HPDE6-E6E7 (cell line): ENCODE measurements around the gene HS3ST4.
"Not testable (repeated sequence)": the region's sequence is repeated elsewhere in the genome, so short reads cannot be mapped to it uniquely, and the experiment has no call there.

Experiments used
- DNase-seq: peaks from one replicate; pipeline ENCODE4 v3.0.0; 2011; ENCODE audit warnings: missing footprints; ENCODE audit errors: extremely low spot score

The HS3ST4 gene

DNA sequence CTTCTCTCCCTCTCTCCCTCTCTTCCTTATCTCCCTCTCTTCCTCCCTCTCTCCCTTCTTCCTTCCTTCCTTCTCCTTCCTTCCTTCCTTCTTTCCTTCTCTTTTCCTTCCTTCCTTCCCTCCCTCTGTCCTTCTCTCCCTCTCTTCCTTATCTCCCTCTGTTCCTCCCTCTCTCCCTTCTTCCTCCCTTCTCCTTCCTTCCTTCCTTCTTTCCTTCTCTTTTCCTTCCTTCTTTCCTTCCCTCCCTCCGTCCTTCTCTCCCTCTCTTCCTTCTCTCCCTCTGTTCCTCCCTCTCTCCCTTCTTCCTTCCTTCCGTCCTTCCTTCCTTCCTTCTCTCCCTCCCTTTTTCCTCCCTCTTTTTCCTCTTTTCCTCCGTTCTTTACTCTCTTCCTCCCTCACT is 38.6 kb downstream of the HS3ST4 start:
- DNase-seq: no peak

DNA sequence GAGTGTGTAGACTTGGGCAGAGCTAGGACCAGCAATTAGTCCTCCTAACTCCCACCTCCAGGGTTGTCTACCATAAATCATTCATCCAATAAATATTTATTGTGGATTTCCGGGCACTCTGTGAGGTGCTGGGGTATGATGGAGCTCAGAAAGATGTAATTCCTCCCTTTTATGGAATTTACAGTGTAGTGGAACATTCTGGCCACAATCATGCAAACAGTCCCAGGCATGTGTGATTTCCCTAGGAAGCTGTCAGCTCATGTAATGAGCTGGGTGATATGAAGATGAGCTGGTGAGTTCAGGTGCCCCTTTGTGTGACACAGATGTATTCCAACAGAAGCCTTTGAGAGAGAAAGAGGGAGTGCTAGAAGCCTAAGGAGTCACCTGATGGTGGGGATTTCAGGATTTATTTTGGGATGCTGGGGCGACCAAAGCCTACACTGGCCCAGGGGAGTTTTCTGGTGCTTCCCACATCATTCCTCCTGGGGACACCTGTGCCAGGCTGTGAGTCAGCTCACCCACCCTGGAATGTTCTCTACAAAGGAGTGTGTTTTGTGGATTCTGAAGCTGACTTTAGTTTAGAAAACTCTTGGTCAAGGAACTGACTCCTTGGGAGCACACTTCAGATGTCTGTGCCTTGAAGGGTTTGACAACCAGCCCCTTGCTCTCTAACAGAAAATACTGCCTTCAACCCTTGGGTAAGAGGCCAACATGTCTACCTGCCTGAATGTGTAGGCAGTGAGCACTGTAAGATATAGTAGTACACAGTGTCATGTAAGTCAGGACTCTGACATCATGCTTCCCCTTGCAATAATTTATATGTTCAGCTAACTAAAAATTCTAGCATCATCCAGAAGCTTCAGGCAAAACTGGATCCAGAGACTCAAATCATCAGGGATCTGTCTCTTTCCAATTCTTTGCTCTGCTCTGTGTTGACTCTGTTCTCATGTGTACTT is 42.9 kb downstream of the HS3ST4 start:
- no peak for DNase-seq

DNA sequence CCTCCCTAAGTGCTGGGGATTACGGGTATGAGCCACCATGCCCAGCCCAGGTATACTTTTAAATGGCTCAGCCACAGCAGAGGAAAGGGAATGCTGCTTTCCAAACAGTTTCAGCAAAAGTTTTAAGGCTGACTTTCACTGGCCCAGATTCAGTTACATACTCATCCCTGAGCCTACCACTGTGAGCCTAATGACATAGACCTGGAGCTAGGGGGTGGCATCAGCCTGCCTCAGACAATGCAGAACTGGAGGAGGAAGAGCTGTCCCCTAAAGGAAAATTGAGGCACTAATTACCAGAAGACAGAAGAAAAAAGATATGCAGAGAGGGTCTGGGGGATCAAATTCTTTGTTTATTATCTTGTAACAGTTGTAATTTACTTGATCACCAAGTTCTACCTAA is 43.9 kb downstream of the HS3ST4 start:
- DNase-seq: no peak

DNA sequence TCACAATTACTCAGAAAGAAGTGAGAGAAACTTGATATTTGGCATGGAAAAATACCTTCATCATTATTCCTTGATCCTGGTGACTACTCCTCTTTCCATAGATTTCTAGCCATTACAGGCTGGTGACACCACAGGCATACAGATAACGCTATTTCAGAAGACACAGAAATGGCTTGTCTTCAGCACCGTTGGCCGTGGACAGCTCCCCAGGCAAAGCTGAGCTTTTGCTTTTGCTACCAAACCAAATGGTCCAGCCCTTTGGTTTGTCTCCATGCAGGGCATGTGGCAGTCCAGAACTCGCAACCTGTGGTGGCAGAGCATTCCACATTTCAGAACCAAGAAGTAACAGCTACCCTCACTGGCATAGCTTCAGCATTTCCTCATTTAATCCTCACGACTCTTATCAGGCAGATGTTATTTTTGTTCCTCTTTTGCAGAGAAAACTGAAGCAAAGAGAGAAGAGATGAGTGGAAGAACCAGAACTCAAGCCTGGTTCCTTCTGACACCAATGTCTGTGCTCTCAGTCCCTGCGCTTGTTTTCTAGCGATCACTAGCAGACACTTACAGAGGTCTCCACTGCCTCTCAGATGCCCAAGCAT is 55.5 kb downstream of the HS3ST4 start:
- DNase-seq: no peak

DNA sequence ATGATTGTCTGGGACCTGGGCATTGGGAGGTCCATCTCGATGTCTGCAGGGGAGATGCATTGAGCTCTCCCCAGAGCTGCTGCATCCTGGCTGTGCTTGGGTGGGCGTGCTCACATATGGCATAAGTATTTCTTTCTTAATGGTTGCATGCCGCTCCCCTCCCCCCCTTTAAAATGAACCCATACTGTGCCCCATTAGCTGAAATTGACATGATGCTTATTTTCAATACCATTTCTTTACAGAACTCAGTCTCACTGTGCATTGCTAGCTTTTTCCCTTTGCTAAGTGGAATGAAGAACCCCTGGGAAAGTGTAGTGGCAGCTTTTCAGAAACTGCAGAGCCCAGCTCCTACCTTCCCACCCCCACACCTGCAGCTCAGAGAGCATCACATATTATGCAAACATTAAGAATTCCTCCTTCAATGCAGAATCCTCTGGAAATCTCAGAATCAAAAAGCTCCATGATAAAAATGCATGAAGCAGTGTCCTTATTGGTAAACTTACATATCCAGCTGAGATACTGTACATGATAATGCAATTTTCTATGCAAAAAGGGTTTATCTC is 56.4 kb downstream of the HS3ST4 start:
- no peak for DNase-seq

DNA sequence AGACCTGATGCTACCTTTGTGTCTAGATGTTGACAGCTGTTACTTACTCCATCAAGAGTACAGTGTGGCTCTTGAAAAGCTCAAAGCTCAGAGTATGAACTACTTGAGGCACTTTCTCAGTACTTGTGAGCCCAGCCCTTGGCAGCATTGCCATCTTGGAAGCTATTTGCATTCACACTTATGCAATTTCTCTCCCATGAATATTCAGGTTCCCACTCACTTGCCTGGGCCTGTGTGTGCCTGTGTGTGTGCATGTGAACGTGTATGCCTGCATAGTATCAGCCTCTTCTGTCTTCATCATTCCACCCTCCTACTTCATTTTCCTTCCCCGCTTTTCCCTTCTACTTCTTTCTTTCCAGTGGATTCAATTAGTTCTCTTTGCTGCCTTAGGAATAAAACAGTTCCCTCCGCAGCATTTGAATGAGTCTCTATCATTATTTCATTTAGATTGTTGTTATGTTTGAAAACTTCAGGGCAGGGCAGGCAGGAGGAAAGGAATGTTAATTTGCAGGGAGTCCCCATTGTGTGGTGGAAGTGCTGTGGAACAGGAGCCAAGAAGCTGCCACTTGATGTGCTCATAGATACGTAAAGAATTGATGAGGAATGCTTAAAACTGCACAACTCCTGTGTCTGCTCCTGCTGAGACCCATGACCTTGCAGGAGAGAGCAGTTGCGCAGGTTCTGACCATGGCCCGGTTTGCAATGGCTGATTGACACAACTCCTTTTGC is 58.9 kb downstream of the HS3ST4 start:
- DNase-seq: no peak

DNA sequence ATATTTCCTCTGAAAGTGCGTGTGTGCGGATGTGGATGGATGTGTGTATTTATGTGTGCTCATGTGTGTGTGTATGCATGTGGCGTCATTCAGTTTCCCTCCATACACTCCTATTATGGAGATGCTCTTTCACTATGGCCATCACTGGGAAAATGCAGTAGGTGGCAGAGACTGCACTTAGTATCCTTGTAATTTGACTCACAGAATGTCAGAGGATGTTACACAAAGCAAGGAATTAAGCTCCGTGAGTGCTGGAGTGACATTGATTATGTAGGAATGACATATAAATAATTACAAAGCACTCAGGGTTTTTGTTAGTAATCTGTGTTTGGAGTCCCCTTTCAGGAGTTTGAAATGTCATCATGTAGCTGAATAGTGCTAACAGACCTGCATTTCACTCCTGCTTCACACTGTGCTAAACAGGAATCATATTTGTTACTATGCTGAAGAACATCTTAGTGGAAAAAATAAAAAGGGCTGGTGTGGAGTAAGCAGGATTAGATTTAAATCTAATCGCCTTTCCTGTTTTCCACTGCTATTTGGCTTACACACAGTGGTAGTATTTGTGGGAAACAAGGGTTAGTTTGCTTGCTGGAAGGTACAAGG is 59.6 kb downstream of the HS3ST4 start:
- no peak for DNase-seq

DNA sequence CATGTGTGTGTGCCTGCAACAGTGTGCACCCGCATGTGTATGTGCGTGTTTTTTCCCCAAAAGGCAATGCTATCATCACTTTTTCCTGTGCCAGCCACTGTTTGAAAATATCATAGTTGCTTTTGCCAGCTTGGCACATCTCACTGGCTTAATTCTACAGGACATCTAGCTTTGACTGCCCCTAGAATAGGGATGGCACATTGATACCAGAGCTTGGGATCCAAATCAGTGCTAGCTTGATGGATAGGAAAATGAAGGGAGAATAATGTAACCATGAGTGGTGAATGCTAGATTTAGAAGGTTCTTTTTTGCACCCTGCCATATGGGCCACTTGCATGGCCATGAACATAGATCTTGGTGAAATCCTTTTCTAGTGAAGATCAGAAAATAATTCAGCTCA is 72.7 kb downstream of the HS3ST4 start:
- DNase-seq: no peak

DNA sequence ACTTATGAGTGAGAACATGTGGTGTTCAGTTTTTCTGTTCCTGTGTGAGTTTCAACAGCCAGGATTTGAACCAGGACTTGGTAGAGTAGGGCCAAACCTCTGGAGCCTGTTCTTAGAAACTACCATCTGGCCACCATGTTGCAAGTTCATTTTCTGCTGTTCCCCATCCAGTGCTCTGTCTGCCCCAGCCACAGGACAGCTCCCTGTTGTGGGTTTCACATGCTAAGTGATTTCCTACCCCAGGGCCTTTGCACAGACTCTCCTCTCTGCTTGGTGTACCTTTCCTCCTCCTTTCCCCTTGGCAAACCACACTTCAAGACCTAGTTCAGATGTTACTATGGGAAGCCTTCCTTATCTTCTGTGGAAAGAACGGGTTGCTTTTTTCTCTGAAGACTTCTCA is 79.5 kb downstream of the HS3ST4 start:
- DNase-seq: no peak

DNA sequence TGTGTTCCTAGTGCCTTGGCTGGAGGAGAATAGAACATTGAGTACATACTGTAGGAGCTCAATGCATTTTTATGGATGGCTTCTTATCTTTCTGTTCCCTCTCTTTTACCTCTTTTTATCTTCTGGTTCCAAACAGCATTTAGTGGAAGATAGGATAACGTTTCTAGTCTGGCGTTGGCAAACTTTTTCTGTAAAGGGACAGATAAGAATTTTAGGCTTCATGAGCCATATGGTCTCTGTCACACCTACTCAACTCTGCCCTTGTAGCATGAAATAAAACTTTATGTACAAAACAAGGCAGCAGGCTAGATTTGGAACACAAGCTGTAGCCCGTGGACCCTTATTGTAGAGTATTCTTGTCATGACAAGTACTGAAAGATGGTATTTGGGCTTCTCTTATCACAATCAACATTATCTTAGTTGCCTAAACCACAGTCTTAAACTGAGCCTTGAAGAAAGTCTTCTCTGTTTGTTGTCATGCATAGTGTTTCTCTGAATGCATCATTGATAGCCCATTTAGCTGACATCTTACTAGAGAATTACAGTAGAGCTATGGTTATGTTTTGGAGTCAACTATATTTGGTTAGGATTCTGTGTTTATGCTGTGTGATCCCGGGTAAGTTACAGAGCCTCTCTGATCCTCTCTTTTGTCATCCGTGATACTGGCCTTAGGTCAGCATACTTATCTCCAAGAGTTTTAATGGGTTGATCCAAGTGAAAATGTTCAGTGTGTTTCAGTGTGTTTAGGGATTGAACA is 80.2 kb downstream of the HS3ST4 start:
- DNase-seq: no peak

DNA sequence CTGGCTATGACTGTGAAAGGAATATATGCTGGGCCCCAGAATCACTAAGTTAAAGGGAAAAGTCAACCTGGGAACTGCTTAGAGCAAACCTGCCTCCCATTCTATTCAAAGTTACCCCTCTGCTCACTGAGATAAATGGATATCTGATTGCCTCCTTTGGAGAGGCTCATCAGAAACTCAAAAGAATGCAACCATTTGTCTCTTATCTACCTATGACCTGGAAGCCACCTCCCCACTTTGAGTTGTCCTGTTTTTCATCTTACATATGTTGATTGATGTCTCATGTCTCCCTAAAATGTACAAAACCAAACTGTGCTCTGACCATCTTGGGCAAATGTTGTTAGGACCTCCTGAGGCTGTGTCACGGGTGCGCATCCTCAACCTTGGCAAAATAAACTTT is 84.5 kb downstream of the HS3ST4 start:
- DNase-seq: not testable (repeated sequence)

DNA sequence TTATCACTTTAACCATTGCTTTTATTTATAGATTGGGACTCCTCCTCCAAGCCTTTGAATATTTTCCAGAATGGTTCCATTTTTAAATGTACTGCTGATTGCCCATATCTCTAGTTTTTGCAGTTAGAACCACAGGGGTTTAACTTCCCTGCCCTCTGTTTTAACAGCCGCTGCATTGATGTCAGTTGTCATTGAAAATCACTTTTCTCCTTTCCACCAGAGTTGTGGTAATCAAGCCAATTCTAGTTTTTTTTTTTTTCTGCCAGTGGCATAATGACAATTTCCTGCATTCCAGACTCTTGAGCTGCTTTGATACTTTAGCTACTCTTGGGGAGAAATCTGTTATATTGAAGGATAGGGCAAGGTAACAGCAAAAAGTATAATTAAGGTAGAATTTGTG is 91.5 kb downstream of the HS3ST4 start:
- no peak for DNase-seq

DNA sequence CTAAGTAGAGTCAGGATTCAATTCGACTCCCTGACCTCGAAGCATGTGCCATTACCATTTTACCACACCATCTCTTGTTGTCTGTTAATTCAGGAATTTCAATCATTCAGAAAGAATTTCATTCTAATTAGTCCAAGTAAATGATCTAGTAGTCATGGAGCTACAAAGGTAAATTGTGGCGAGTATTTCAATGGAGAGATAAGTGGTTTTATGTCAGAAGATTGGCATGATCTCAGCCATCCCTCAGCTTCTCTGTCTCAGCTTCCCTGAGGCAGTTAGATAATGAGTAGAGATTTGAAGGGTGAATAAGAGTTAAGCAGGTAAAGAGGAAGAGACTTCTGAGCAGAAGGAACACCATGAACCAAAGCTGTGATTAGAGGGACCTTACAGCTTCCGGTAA is 93.6 kb downstream of the HS3ST4 start:
- DNase-seq: no peak

DNA sequence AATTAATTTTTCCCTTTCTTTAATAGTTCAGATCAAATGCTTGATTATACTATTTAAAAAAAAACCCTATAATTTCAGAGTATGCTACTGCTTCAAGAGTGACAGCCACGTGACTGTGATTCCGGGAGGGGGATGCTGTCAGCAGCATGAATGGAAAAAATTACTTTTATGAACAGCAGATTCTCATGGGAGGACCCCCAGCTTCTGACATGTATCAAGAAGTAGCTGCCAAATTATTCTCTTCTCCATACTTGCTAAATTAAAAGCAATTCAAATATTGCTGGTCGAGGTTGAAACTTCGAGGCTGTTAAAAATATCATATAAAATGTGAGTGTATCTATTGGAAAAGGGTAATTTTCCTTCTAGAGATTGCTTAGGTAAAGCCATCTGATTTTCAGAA is 95.0 kb downstream of the HS3ST4 start:
- no peak for DNase-seq

DNA sequence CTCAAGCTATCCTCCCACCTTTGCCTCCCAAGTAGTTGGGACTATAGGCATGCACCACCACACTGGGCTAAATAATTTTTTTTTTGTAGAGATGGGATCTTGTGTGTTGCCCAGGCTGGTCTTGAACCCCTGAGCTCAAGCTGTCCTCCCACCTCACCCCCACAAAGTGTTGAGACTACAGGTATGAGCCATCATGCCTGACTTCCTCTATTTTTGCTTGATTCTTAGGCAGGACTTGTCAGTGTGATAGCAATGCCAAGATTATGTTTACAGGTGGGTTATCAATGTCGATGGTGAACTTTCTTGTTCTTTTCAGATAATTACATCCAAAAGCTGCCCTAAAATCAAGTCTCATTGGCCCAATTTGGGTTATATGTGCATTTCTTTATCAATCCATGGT is 96.9 kb downstream of the HS3ST4 start:
- DNase-seq: no peak

DNA sequence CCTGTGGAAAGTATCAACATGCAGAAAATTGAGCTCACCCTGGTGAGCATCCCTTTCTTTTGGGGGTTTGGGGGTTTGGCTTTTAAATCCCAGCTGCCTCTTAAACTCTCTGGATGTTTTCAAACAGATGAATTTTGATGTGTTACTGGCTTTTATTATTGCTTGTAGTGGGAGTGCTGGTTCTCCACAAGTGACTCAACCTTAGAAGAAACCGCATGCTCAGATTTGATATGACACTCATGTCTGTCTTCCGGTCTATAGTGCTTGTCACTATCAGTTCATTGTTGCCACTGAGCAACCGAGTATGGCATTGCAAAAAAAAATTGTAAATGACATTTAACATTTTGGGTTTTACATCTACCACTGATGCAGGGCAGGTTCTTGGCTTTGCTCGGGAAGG is 104.5 kb downstream of the HS3ST4 start:
- no peak for DNase-seq

DNA sequence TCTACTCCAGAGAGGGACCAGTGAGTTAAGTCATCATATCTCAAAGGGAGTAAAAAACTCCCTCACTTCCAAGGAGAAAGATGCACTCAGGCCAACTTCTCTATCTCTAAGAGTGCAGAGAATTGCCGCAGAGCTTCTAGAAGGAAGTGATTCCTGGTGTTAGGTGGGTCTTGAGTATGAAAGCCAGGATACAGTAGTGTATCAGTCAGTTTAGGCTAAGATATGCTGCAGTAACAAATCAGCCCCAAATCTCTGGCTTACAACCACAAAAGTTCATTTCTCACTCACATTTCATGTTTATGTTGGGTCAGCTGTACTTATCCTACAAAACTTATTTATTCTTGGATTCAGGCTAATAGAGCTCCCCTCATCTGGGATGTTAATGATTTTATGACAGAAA is 106.3 kb downstream of the HS3ST4 start:
- no peak for DNase-seq

DNA sequence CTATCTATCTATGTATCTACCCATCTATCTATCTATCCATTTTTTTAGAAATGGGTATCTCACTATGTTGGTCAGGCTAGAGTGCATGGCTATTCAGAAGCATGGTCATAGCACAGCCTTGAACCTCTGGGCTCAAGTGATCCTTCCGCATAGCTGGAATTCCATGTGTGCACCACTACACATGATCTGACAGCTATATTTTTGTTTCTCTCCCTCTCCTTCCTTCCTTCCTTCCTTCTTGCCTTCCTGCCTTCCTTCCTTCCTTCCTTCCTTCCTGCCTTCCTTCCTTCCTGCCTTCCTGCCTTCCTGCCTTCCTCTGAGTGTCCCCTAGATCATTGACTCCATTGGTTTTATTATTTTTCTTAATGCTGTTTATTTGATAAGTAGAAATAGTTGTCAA is 108.1 kb downstream of the HS3ST4 start:
- no peak for DNase-seq

DNA sequence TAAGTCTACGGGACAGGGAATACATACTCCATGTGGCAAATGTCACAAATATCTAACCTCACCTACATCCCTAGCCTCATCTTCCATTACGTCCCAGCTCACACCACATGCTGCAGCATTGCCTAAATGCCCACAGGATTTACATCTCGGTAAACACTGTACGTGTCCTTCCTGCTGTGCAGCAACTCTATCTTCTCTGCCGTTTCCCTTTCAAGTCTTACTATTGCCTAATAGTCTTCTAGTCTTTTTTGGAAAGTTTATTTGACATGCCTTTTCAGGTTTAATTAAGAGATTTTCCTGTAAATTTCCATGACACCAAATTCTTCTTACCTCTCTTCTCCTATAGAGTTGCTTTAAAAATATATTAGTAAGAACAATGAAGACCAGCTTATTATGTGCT is 120.5 kb downstream of the HS3ST4 start:
- DNase-seq: no peak

DNA sequence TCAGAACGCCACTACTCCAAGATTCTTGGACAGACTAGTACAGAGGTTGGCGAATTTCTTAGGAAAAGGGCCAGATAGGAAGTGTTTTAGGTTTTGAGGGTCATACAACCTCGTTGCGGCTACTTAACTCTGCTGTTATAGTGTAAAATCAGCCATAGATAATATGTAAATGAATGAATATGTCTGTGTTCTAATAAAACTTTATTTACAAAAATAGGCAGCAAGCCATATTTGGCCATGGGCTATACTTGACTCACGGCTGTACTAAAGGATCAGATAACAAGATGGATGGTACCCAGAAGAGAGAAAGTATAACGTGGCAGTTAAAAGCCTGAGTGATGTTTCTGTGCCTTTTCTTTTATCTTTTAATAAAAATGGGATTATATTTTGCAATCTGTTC is 125.5 kb downstream of the HS3ST4 start:
- DNase-seq: no peak

DNA sequence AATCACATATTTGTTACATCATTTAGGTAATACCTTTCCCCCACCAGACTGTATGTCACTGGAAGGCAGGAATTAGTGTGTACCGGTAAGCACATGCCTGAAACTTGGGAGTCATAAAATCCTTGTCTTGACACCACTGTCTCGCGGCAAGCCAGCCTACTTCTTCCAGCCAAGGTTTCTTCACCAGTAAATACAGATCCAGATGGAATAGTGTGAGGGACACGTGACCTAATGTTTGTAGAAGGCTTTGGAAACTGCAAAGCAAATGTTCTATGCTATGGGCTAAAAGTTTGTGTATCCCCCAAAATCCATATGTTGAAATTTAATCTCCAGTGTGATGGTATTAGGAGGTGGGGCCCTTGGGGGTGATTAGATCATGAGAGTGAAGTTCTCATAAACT is 126.1 kb downstream of the HS3ST4 start:
- DNase-seq: no peak
